ENCODE data around the gene KRTAP5-1.
"Not testable (repeated sequence)": the region's sequence is repeated elsewhere in the genome, so short reads cannot be mapped to it uniquely, and the experiment has no call there.

DNA sequence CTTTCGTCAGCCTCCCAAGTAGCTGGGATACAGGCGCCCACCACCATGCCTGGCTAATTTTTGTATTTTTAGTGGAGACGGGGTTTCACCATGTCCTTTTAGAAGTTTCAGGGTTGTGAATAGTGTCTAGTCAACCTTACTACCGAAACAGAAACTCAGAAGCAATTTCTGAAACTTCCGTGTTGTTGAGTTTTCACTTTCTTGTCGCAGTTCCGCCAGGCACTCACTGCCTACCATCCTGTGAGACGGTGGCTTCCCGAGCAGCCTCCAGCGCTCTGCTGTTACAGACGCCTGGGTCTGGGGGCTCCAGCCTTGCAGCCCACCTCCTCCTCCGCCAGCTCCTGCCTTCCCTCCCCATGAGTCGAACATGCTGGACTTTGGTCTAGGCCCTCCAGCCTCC, 20.8 kb upstream of the KRTAP5-1 start:
- TF ChIP-seq, protein P1, sequence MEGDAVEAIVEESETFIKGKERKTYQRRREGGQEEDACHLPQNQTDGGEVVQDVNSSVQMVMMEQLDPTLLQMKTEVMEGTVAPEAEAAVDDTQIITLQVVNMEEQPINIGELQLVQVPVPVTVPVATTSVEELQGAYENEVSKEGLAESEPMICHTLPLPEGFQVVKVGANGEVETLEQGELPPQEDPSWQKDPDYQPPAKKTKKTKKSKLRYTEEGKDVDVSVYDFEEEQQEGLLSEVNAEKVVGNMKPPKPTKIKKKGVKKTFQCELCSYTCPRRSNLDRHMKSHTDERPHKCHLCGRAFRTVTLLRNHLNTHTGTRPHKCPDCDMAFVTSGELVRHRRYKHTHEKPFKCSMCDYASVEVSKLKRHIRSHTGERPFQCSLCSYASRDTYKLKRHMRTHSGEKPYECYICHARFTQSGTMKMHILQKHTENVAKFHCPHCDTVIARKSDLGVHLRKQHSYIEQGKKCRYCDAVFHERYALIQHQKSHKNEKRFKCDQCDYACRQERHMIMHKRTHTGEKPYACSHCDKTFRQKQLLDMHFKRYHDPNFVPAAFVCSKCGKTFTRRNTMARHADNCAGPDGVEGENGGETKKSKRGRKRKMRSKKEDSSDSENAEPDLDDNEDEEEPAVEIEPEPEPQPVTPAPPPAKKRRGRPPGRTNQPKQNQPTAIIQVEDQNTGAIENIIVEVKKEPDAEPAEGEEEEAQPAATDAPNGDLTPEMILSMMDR (IDR thresholded peaks at IDR 0.05), result not testable (repeated sequence)
- TF ChIP-seq POLR2AphosphoS5, EP300 (IDR thresholded peaks at IDR 0.05): not testable (repeated sequence)

All from sigmoid colon (tissue), 4 donors.